ENCODE data around the gene KLHL29. TPM values are rescaled to one million over a fixed set of nuclear protein-coding genes. Genes with fewer than 3 reads are reported as not detected.

Gene KLHL29
- total and polyA plus RNA-seq, 2 donors = 5.7 to 8.7 TPM

DNA sequence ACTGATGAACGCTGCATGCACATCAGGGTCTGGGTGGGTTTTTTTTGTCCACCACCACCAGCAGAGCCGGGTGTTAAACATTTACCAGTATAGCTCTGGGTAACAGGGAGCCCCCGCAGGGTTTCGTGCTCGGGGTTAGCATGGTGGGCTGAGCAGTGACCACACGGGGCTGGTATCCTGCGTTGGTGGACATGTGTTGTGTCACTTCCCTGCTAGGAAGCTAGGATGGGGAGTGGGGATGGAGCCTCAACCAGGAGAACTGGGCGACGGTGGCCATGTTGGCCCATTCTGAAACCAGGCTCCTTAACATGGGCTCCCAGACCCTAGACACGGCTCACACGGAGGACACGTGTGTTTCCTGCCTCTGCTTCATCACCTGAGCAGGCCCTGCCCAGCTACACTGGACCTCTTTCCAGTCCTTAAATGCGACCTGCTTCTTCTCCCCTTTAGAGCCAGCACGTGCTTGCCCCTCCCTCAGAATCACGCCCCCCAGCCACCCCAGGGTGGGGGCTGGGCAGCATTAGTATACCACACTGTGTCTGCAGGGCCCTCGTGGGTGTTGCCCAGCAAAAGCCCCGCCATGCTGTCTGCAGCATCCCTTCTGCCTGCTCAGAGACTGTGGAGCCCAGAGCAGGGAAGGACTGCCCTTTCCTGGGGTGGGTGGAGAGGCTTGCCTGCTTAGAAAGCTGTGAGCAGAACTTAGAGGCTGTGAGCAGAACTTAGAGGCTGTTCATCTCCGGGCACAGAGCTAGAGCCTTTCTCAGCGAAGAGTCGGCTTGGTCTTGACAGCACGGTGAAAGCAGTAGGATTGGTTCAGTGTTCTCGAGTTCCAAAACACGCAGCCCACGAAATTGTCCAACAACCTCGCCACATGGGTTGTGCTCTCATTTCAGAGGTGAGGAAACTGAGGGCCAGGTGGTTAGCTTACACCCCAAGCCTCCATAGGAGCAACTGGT lies 142.1 kb downstream of the KLHL29 start:
- no peak for DNase-seq (ENCODE audit: extremely low spot score)
- no peak overlapping the region for H3K4me3 ChIP-seq (ENCODE audit: low read depth, low read length)
- H3K27ac ChIP-seq (ENCODE audit: low read depth) = no peak overlapping the region
- H3K36me3 ChIP-seq (ENCODE audit: insufficient read depth) = no peaks in the 10 kb centered on the region
- WGBS = 94% methylated on average over 25 of the region's 25 CpGs
- no peaks in the 10 kb centered on the region for H3K4me1 ChIP-seq (ENCODE audit: insufficient read depth)

DNA sequence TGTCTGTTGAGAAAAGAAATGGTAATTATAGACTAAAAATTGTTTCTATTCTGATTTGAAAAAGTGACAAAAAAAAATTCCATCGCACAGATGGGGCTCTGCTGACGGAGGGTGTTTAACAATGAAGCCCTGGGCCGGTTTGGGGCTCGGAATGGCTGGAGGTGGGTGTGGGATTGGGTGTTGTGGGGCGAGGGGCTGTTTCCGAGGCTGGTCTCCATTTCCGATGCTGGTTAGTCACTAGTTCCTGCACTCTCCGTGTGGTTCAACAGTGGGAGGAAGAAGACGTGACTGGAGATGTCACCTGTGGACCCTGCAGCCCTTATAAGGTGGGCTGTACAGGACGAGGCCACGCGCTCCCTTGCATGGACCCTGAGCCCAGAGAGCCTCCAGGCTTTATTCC lies 143.2 kb downstream of the KLHL29 start:
- DNase-seq (ENCODE audit: extremely low spot score) = no peak
- Histone ChIP-seq H3K4me1 (ENCODE audit: insufficient read depth) (no peaks in the 10 kb centered on the region), H3K4me3 (ENCODE audit: low read depth, low read length) (no peak overlapping the region), H3K36me3 (ENCODE audit: insufficient read depth) (no peaks in the 10 kb centered on the region), H3K27ac (ENCODE audit: low read depth) (no peak overlapping the region)
- WGBS = 94% methylated on average over 12 of the region's 12 CpGs

DNA sequence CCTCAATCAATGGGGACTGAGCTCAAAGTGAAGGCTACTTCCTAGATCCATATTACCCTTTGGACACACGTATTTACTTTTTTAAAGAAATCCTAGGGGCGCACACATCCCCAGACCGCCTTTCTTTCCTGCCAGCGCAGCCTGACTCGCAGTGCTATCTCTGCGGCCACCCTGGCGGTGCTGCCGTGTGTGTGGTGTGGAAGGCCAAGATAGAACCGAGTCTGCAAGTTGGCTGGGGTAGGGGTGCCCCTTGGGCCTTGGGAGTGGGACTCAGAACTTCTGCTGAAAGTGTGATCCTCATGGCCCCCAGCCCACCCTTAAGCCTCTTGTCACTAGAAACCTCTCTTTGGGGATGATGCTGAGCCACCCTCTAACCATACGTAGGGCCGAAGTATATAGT lies 143.7 kb downstream of the KLHL29 start:
- H3K4me1 ChIP-seq (ENCODE audit: insufficient read depth) = no peaks in the 10 kb centered on the region
- 97% methylated on average over 11 of the region's 11 CpGs for WGBS
- H3K36me3 ChIP-seq (ENCODE audit: insufficient read depth) = no peaks in the 10 kb centered on the region
- DNase-seq (ENCODE audit: extremely low spot score) = no peak
- no peak overlapping the region for H3K4me3 ChIP-seq (ENCODE audit: low read depth, low read length)
- no peak overlapping the region for H3K27ac ChIP-seq (ENCODE audit: low read depth)

DNA sequence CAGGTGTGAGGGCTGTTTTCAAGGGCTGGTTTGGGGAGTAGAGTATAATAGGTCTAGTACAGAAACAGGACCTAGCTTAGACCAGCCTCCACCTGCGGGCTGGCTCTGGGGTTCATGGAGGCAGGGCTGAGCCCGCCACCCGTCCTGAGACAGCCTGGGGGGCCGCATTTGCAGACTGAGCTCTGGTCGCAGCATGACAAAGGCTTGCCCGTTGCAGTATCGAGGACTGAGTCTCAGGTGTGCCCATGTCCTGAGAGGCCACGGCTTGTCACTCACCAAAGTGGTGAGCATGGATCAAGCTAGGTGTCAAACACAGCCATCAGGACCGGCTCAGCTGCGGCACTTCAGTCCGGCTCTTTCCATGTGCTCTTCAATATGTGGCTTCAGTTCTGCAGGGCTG lies 144.7 kb downstream of the KLHL29 start:
- H3K4me3 ChIP-seq (ENCODE audit: low read depth, low read length) = no peak overlapping the region
- H3K4me1 ChIP-seq (ENCODE audit: insufficient read depth) = no peaks in the 10 kb centered on the region
- no peak for DNase-seq (ENCODE audit: extremely low spot score)
- no peaks in the 10 kb centered on the region for H3K36me3 ChIP-seq (ENCODE audit: insufficient read depth)
- WGBS = 97% methylated on average over 11 of the region's 11 CpGs
- H3K27ac ChIP-seq (ENCODE audit: low read depth) = no peak overlapping the region

DNA sequence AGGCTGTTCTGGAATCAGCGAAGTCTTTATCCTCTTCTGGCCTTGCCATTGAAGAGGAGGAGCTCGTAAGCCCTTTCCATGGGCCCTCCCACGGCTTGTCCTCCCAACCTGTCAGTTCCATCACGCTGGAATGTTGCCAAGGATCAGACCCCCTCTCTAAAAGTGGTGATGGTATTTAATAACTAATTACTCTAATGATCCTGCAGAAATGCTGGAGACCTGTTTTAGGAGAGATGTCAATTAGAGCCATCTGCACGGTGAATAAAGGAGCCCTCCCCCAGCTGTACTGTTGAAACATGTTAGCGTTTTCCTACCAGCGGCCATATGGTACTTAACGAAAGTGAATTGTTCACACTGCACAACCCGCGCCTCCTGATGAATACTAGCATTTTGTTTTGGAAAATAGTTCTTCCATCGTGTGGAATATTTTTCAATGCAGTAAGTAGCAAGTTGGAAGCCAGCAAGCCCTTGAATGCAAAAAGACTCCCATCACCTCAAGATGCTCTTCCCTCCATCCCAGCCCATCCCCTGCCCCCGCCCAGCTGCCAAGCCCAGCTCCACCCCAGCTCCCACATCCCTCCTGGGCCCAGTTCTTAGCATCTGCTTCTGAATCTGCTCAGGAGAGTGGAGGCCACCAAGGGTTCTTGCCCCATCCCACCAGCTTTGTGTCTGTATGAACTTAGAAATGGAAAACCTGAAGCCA lies 145.4 kb downstream of the KLHL29 start:
- WGBS = 90% methylated on average over 12 of the region's 12 CpGs
- H3K4me1 ChIP-seq (ENCODE audit: insufficient read depth) = no peaks in the 10 kb centered on the region

DNA sequence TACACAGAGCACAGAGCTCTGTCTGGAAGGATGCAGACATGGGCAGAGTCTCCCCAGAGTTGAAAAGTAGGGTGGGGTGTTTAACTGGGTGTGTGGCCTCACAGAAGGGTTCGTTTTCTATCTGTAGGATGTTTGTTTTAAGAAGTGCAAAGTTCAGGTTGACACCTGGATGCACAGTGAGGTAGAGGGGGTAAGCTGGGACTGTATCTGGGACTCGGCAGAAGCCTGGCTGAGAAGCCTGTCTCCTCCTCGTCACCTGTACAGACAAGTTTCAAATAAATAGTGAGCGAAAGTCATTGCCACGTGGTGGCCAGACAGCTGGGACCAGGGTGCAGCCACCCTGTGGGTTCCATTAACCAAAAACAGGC lies 145.9 kb downstream of the KLHL29 start:
- WGBS = 90% methylated on average over 5 of the region's 5 CpGs
- no peak for DNase-seq (ENCODE audit: extremely low spot score)
- Histone ChIP-seq H3K4me3 (ENCODE audit: low read depth, low read length) (no peak overlapping the region), H3K27ac (ENCODE audit: low read depth) (no peak overlapping the region), H3K4me1 (ENCODE audit: insufficient read depth) (no peaks in the 10 kb centered on the region), H3K36me3 (ENCODE audit: insufficient read depth) (no peaks in the 10 kb centered on the region)

More for the DNA sequence above, 145.4 kb downstream of the KLHL29 start:
- H3K27ac ChIP-seq (ENCODE audit: low read depth) = no peak overlapping the region
- H3K36me3 ChIP-seq (ENCODE audit: insufficient read depth) = no peaks in the 10 kb centered on the region
- H3K4me3 ChIP-seq (ENCODE audit: low read depth, low read length) = no peak overlapping the region
- DNase-seq (ENCODE audit: extremely low spot score) = no peak

DNA sequence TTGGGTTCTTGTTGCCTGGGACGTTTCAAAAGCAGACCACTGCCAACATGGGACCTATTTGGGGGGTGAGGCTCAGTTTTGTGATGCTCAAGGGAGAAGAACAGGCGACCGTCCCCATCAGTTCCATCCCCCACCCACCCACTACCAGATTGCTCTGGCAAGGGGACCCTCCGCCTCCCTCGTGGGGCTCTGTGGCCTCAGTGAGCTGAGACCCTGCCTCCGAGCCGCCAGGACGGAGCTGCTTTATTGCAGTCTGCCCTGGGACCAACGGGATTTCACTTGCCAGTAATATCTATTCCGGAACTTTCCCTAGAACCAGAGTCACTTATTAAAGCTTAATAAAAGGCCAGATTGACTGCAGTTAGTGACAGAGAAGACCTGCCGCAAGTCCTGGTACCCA lies 146.3 kb downstream of the KLHL29 start:
- WGBS = 95% methylated on average over 11 of the region's 11 CpGs
- H3K27ac ChIP-seq (ENCODE audit: low read depth) = no peak overlapping the region
- H3K4me1 ChIP-seq (ENCODE audit: insufficient read depth) = no peaks in the 10 kb centered on the region

DNA sequence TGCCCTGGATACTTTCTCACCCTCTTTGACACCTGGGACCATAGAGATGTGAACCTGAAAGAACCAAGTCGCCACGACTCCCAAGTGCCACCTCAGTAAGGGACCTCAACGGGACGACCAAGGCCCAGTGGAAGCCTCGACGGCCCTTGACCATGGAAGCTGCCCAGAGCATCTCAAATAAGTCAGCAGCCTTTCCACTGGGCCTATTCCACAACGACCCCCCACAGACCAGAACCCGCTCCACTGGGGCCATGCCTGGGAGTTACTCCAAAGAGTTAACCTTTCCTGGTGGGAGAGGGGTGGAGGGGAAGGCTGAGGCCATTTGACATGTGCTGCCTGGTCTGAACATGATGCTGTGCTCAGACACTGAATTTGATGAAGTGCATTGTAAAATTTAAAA lies 146.9 kb downstream of the KLHL29 start:
- H3K27ac ChIP-seq (ENCODE audit: low read depth) = no peak overlapping the region
- H3K4me1 ChIP-seq (ENCODE audit: insufficient read depth) = no peaks in the 10 kb centered on the region
- 90% methylated on average over 8 of the region's 8 CpGs for WGBS
- no peak overlapping the region for H3K4me3 ChIP-seq (ENCODE audit: low read depth, low read length)
- DNase-seq (ENCODE audit: extremely low spot score) = no peak
- H3K36me3 ChIP-seq (ENCODE audit: insufficient read depth) = no peaks in the 10 kb centered on the region

More for the DNA sequence above, 146.3 kb downstream of the KLHL29 start:
- no peak overlapping the region for H3K4me3 ChIP-seq (ENCODE audit: low read depth, low read length)
- DNase-seq (ENCODE audit: extremely low spot score) = no peak
- H3K36me3 ChIP-seq (ENCODE audit: insufficient read depth) = no peaks in the 10 kb centered on the region

DNA sequence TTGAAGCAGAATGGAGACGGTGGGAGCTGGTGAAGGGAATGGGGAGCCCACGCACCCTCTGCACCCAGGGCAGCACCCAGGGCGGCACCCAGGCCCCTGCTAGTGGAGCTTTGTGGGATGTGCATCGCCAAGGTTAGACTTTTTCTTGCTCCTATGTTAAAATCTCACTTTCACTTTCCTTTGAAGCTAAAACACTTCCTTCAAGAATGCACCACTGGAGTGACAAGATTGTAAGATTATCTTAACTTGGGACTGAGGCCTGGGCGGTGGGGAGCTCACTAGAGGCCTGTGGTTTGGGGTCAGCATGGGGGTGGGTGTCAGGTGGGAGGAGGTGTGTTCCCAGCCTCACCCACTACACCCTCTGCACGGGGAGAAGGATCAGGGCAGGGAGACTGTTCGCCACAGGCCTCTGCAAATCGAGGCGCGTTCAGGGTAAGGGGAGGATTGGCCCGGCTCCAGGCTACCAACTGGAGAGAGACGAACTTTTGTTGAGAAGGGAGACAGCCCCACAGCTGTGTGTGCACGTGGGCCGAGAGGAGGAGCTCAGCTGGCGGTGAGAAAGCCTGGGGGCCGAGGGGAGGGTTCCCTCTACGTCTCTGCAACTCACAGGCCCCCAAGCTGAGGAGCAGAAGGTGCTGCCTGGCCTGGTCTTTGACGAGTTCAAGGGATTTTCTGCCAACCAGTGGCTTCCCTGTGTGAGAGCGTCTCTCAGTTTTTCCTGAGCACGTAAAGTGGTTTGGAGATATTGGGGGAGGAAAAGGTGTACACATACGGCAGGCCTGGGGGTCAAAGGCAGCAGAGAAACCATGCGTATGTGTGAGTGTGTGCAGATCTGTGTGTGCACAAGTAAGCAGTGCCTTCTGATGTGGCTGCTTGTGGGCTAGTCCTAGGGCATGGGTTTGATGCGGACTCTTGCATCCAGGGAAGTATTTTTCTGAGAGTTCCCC lies 147.7 kb downstream of the KLHL29 start:
- Histone ChIP-seq H3K36me3 (ENCODE audit: insufficient read depth) (no peaks in the 10 kb centered on the region), H3K4me3 (ENCODE audit: low read depth, low read length) (no peak overlapping the region), H3K4me1 (ENCODE audit: insufficient read depth) (no peaks in the 10 kb centered on the region), H3K27ac (ENCODE audit: low read depth) (no peak overlapping the region)
- 72% methylated on average over 23 of the region's 23 CpGs for WGBS
- DNase-seq (ENCODE audit: extremely low spot score) = no peak

DNA sequence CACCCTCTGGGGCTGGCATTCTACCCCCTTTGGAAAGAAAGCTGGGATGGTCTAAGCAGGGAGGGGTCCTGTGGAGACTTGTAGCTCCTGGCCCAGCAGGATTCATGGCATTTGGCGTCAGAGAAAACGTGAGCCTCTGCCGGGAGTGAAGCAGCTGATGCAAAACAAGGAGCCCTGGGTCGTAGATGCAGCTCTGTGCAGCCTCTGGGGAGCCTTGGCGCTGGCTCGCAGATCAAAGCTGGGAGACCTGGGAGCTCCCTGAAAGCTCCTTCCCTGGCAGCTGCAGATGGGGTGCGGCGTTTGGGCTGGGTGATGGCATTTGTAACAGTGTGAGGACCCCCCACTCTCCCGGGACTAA lies 148.3 kb downstream of the KLHL29 start:
- H3K27ac ChIP-seq (ENCODE audit: low read depth) = no peak overlapping the region
- H3K36me3 ChIP-seq (ENCODE audit: insufficient read depth) = no peaks in the 10 kb centered on the region
- H3K4me1 ChIP-seq (ENCODE audit: insufficient read depth) = no peaks in the 10 kb centered on the region
- DNase-seq (ENCODE audit: extremely low spot score) = no peak
- 86% methylated on average over 9 of the region's 9 CpGs for WGBS
- no peak overlapping the region for H3K4me3 ChIP-seq (ENCODE audit: low read depth, low read length)

DNA sequence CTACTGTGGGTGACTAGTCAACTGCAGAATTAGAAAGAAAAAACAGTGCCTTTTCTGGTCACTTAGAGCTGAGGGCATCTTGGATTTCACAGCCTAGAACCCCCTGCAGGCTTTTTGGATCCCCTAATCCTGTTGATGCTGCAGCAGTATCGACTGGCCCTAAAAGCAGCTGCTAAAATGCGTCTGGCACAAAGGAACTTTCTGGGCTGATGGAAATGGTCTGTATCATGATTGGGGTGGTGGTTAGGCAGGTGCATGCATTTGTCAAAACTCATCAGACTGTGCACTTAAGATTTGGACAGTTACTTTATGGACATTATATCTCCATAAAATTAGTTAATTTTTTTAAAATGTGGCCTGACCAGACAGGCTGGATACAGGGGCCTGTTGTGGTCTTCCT lies 149.8 kb downstream of the KLHL29 start:
- H3K4me3 ChIP-seq (ENCODE audit: low read depth, low read length) = no peak overlapping the region
- H3K36me3 ChIP-seq (ENCODE audit: insufficient read depth) = no peaks in the 10 kb centered on the region
- H3K4me1 ChIP-seq (ENCODE audit: insufficient read depth) = no peaks in the 10 kb centered on the region
- DNase-seq (ENCODE audit: extremely low spot score) = no peak
- H3K27ac ChIP-seq (ENCODE audit: low read depth) = no peak overlapping the region
- WGBS = 86% methylated on average over 2 of the region's 2 CpGs

DNA sequence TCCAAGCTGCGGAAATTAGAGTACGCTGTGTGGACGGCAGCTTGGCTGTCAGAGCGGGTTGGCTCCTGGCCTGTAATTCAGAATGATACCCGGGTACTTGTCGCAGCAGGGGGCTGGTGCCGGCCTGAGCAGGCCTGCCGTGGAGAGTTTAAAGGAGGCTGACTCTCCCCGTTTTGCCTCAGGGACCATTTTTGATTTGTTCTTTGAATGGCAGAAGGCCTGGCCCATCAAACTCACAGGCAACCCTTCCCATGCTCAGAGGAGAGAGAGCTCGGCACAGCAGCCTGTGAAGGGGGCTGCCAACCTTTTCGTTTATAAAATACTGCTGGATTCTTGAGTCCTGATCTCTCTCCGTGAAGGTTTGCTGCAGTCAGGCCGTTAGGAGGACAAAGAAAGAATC lies 151.3 kb downstream of the KLHL29 start:
- Histone ChIP-seq H3K36me3 (ENCODE audit: insufficient read depth) (no peaks in the 10 kb centered on the region), H3K27ac (ENCODE audit: low read depth) (no peak overlapping the region), H3K4me1 (ENCODE audit: insufficient read depth) (no peaks in the 10 kb centered on the region), H3K4me3 (ENCODE audit: low read depth, low read length) (no peak overlapping the region)
- no peak for DNase-seq (ENCODE audit: extremely low spot score)
- WGBS = 87% methylated on average over 13 of the region's 13 CpGs

DNA sequence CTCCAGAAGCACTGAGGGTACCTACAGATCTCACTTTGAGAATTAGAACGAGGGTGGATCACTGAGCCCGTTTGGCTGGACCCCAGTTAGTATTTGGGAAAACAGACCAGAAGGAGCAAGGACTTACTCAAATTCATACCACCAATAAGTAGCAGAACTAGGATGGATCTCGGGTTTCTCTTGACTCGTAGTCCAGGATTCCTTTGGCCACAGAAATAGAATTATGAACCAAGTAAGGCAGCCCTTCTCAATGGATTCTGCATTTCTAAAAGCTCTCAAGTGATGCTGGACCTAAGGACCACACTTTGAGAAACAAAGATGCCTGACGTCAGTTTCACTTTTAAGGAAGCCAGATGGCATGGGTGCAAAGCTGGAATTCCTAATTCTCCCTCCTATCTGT lies 153.0 kb downstream of the KLHL29 start:
- no peak overlapping the region for H3K27ac ChIP-seq (ENCODE audit: low read depth)
- 86% methylated on average over 5 of the region's 5 CpGs for WGBS
- H3K36me3 ChIP-seq (ENCODE audit: insufficient read depth) = no peaks in the 10 kb centered on the region
- no peak overlapping the region for H3K4me3 ChIP-seq (ENCODE audit: low read depth, low read length)
- no peaks in the 10 kb centered on the region for H3K4me1 ChIP-seq (ENCODE audit: insufficient read depth)
- no peak for DNase-seq (ENCODE audit: extremely low spot score)

Data from urinary bladder (tissue), 4 donors.